CD4-positive, alpha-beta T cell treated with Interleukin-2 at 100 ng/mL for 4 hours (primary cell): ENCODE data around the gene HRH3.
A peak's percentile ranks its signal among the peaks of the same experiment; 100 is the strongest.

ENCODE experiments used
- DNase-seq: peaks from one replicate; pipeline ENCODE4 v3.0.0-alpha.2; 2020; ENCODE audit warnings: low spot score

Gene HRH3

DNA sequence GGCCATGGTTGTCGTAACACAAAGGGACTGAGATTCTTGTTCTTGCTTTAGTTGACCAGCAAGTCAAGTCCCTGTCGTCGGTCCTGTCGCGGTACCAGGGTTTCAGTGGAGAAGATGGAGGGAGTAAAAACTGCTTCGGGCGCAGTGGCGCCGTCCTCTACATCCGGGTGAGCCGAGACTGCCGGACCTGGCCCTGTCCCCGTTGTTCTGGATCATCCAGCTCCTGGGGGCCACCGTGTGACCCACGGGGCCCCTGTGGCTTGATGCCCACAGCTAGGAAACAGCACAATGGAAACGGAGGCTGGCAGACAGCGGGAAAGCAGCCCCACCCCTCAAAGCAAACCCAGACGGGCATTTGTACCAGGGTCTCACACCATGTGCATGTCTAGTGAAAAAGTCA is 22.3 kb downstream of the HRH3 start:
- no peak for DNase-seq

DNA sequence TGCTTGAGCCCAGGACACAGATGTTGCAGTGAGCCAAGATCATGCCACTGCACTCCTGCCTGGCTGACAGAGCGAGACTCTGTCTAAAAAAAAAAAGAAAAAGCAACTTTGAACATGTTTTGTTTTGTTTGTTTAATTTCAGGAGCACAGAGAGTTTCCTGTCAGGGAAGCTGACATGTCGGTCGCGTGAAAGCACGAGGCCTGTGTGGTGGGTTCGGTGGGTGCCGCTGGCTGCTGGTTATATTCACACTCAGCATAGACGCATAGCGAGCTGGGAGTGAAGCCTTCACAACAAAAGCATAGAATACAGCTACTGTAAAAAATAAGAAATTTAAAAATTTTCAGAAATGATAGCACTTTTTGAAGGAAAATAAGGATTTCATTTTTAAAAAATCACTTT is 22.8 kb downstream of the HRH3 start:
- DNase-seq = no peak

DNA sequence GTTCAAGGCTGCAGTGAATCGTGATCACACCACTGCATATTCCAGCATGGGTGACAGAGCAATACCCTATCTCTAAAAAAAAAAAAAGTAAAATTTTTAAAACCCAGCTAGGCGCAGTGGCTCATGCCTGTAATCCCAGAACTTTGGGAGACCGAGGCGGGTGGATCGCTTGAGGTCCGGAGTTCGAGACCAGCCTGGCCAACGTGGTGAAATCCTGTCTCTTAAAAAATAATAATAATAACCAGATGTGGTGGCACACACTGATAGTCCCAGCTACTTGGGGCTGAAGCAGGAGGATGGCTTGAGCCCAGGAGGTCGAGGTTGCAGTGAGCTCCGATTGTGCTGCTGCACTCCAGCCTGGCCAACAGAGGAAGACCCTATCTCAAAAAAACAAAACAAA is 23.8 kb downstream of the HRH3 start:
- no peak for DNase-seq

DNA sequence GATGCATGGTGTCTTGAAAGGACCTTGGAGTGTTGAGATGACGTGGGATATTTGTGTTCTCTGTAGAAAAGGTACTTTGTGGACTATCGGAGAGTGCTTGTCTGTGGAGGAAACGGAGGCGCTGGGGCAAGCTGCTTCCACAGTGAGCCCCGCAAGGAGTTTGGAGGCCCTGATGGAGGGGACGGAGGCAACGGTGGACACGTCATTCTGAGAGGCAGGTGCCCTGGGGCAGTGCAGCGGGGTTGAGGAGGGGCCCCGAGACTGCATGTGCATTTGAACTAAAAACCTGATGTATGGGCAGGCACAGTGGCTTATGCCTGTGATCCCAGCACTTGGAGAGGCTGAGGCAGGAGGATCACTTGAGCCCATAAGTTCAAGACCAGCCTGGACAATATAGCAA is 24.3 kb downstream of the HRH3 start:
- no peak for DNase-seq

DNA sequence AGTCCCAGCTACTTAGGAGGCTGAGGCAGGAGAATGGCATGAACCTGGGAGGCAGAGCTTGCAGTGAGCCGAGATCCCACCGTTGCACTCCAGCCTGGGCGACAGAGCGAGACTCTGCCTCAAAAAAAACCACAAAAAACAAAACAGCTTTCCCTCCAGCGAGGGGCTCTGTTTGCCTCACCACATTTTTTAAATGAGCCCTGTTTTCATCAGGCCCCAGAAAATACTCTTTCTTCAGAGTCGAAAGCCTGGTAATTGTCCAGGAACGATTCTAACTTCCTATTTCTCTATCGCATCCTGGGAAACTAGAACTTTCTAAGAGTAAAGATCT is 25.0 kb downstream of the HRH3 start:
- no peak for DNase-seq

DNA sequence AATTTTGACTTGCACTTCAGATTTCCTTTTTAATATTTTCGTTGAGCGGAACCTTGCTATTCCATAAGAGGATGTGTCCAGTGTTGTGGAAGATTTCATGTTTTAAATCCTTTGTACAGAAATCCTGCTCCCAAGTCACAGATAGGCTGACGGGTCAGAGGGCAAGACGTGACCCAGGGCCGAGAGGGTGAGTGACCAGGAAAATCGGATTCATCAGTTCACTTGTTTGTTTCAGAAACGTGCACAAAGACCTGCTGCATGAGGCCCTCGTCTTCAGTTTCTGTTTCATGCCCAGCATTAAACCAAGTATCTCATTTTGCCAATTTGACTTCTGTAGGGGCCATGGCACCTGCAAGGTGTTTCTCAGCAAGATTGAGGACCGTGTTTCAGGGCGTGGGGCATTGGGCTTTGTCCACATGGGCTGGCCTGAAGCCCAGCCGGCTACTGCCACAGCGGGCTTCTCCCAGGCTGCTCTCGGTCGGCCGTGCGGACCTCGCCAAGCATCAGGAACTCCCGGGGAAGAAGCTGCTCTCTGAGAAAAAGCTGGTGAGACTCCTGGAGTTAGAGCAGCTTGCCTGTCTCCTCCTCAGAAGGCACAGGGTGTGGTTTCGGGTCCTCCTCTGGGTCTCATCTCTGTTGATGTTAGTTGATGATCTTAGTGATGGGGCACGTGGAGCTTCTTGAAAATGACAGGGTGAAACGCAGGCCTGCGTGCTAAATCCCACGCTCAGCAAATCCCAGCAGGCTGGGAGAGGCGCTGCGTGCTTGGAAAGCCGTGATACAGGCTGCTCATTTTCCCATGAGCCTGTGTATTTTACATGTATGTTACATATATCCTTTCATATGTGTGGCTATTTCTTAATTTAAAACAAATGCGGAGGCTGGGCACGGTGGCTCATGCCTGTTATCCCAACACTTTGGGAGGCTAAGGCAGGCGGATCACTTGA is 26.7 kb downstream of the HRH3 start:
- DNase-seq = no peak

DNA sequence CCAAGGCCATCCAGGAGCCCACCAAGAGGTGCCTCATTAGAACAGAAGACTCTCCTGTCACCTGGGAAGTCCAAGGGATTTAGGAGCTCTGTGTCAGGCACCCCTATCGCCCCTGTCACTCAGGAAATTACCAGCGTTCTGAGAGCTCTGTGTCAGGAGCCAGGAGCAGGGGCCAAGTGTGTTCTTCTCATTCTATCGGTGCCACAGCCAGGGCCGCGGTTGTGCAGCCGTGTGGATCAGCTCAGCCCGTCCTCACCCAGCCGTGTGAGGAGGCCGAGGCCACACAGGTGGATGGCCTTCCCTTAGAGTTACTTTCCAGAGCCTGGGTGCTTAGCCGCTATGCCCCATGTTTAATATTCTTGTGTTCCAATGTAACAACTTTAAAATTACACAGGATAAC is 27.4 kb downstream of the HRH3 start:
- DNase-seq = no peak

DNA sequence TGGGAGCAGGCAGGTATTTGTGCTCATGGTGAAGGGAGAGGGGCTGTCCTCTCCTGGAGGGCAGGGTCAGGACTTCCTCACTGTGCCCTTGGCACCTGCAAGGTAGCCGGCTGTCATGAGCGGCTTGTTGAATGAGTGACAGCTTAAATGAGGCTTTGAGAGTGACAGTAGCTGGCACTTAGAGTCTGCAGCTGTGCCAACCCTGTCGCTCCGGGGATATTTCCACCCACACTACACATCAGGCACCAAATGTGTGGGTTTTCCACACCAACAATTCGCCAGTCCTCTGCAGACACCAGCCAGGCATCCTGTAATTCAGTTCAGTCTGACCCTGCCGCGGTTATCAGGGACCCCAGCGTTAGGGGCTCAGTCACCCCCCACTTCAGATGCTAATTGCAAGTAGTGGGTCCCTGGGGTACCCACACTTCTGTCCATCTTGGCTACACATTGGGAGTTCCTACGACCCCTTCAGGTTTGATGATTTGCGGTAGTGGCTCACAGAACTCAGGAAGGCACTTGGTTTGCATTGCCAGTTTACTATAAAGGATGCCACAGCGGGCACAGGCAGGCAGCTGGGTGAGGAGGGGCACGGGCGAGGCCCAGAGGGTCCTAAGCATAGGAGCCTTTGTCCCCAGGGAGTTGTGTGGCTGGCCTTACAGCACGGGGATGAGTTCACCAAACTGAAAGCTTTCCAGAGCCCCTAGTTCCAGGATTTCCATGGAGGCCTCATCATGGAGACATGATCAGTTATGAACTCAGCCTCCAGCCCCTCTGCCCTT is 28.1 kb downstream of the HRH3 start:
- DNase-seq = no peak

DNA sequence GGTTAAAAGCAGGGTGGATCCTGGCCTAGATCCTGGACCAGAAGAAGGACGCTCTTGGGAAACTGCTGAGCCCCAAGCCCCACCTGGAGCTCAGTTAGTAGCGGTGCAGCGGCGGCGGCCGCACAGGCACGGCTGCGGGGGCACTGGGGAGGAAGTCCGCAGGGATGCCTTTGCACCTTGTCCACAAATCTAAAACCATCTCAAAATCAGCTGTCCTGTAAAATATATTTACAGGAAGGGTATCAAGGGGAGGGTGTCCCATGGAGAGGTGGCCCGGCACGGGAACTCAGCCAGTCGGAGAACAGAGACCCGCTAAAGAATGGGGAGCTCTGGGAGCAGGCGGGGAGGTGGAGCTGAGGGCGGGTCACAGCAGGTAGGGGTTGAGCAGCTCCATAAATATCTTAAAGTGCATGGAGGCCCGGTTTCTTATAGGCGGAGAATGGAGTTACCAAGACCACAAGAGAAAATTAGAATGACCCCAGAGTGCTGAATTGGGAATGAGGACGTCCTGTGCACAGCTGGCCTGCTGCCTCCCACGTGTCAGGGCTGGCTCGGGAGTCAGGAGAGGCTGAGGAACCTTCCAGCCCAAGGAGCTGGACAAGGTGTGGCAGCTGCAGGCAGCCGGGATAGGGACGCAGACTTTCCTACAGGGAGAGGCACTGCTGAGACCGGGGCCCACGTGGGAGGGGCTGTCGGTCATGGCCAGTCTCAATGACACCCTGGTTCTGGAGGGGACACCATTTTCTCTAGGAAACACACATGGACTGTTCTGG is 29.3 kb downstream of the HRH3 start:
- no peak for DNase-seq

DNA sequence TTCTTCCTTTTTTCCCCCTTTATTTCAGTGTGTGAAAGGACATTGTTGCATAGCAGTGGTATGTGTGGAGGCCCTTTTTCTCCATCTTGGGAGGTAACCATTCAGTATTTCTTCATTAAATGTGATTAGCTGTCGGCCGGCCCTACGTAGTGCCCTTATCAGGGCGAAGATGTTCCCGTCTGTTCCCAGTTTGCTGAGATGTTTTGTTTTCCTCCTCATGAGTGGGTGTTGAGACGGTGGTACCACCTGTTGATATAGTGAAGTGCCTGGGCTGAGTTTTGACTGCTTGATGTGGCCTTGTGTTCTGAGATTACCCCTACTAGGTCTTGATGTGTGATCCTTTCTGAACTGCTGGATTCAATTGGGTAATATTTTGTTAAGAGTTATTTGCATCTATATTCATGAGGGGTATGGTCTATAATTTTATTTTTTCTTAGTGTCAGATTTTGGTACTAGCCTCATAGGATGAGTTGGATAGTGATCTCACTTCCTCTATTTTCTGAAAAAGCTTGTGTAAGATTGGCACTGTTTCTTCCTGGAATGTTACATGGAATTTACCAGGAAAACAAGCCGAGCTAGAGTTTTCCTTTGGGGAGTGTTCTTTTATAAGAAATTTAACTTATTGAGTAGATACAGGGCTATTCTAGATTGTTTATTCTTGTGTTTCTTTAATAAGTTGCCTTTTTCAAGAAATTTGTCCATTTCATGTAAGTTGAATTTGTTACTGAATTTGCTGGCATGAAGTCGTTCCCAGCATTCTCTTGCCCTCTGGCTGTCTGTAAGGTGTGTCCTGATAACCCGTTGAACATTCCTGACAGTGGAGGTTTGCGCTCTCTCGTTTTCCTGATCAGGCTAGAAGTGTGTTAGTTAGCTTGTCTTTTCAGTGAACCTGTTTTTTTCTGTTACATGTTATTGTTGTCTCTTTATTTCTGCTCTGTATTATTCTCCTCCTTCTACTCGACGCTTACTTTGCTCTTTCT is 32.9 kb downstream of the HRH3 start:
- DNase-seq = no peak

DNA sequence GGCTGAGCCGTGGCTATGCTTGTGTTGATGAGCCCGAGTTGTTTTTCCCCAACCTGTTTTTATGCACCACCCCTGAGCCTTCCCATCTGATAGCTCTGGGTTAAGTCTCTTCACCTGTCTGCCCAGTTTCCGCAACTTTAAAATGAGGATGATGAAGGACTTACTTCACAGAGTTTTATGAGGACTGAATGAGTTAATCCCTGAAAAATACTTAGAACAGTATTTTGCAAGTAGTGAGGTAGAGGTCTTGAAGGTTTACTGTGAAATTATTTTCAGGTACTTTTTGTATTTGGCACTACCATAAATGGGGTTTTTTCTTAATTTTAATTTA is 34.0 kb downstream of the HRH3 start:
- DNase-seq = no peak

DNA sequence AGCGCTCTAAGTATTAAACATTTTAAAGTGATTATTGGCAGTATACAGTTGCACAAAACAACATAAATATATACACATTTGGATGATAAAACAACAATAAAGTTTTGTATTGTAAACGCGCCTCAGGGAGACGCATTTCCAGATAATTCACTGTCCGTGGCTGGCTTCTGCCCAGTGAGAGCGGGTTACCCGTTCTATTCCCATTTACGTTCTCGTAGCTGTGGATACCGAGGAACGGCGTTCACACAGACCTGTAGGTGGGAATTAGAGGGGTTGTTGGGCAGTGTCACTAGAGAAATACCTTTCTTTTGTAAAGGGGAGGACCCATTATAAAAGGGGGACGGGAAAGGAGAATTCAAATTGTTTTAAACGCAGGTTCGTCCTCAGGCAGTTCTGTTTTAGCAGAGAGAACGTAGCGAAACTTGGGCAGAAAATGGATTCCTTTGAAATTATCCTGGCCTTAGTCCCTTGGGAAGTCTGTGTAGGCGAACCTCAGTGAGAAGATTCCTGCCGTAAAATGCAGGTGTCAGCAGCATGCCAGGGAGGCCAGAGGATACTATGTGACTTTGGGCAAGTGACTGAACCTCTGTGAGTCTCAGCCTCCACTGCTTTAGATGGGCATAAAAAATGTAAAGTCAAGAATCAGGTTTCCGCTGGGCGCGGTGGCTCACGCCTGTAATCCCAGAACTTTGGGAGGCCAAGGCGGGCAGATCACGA is 36.5 kb downstream of the HRH3 start:
- DNase-seq = no peak

DNA sequence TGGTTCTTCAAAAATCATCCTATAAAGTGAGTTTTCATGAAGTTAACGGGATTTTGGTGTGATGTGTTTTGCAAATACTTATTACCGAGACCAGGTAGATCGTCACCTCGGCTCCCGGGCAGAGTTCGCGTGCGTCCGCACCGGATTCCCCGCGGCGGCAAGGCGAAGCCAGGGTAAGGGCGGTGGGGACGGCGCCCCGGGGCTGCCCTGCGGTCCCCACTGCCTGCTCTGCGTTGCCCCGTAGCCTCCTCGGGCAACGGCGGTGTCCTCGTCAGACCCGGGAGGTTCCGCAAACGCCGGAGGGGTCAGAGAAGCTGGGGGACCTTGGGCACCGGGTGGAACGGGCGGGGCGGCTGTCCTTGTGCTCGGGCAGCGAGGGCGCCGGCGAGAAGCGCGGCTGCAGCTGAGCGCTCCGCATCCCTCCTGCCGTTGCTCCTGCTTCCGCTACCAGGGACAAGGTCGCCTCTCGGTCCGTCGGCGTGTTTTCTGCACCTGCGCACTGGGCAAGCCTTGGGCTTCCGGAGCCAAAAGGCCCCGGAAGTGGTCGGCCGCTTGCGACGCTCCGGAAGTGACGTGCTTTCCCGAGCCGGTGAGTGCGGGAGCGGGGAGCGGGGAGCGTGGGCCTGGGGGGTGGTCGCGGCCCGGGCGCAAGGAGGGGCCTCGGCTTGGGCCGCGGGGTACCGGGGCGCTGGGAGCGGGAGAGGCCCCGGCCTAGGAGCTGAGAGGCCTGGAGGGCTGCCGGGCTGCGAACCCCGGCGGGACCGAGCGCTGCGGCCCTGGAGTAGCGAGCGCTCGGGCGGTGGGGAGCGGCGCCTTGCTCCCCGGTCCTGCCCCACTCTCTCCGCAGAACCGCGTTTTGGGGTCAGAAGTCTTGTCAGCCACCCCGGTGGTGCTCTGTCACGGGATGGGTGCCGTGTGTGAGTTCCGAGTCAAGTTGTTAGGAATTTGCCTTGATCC is 37.3 kb downstream of the HRH3 start, which contains the start of gene MTG2:
Gene MTG2 (plus strand): TSS at position 560 of the 957 bp plus-strand sequence. CDS start 10,393 bp downstream, outside the sequence.
- peak; percentile 93 for DNase-seq

DNA sequence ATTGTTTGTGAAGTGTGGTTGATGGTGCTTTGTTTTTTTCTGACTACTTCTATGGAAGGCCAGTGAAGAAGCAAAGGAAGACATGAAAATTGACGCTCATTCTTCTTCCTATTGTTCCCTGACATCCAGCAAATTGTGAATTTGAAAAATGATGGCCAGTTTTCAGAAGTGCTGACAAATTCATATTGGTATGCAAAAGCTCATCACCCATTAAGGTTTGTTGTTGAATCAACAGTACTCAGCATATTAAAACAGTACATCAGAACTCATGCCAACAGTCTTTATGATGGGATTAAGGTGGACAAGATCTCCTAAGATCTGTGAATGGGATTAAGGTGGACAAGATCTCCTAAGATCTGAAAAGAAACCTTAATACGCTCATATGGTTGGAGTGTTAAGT is 38.3 kb downstream of the HRH3 start:
- DNase-seq = no peak

DNA sequence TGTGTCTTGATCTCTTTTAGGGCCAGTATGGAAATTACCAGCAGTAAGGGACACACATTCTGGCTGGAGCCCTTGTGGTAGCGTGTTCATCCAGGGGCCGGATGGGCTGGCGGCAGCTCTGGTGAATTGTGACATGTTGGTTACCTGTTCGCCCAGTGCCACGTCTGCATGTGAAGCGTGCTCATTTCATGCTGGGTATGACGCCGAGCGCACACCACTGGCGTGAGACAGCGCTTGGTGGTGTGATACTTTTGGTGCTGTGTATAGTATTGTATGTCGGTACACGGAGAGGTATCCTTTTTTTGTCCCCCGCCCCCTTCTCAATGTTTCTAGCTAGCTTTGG is 40.9 kb downstream of the HRH3 start:
- DNase-seq = no peak

DNA sequence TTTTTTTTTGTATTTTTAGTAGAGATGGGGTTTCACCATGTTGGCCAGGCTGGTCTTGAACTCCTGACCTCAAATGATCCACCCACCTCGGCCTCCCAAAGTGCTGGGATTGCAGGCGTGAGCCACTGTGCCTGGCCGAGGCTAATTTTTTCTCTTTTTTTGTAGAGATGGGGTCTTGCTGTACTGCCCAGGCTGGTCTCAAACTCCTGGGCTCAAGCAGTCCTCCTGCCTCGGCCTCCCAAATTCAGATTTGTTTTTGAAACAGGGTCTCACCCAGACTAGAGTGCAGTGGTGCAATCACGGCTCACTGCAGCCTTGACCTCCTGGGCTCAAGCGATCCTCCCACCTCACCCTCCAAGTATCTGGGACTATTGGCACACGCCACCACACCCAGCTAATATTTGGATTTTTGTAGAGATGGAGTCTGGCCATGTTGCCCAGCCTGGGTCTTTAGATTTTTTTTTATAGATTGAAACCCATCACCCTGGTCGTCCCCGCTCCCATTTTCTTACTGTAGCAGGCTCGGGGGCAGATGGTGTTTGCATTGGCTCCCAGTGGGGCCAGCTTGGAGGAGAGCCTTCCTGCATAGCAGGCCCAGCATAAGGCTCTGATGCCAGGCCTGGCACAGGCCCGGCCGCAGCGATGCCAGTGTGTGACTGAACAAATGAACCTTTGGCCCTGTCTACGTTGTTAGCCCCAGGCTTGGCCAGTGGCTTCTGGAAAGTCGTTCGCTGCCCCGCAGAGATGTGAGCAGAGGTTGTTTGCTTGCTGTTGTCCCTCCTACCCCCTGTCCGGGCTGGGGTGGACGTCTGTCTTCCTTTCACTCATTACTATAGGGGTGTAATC is 41.5 kb downstream of the HRH3 start:
- no peak for DNase-seq

DNA sequence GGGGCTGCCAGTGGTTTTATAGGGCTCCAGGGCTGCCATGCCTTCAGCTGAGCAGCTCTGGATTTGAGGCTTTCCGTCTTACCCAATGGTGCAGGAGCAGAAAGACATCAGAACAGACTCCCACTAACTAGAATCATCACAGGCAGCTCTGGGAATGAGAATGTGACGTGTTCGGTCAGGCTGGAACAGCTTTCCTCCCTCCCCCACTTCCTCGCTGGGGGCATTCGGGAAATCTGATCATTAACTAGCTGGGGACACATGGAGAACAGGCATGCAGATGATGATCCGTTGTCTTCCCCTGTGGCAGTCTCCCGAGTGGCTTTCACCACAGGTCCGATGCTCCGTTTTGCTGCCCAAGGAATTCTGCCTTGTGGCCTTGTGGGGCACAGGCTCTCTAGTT is 42.8 kb downstream of the HRH3 start:
- no peak for DNase-seq

DNA sequence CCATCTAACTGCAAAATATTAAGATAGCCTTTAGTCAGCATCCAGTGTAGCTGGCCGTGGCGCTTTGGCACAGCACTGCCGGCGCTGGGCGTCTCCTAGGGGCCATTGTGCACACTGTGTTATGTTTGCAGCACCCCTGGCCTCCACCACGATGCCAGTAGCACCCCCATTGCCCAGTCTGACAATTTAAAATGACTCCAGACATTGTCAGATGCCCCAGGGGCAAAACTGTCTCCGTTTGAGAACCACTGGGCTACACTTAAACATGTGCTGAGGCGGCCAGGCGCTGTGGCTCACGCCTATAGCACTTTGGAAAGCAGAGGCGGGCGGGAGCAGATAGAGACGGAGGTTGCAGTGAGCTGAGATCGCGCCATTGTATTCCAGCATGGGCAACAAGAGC is 43.2 kb downstream of the HRH3 start:
- DNase-seq = no peak

DNA sequence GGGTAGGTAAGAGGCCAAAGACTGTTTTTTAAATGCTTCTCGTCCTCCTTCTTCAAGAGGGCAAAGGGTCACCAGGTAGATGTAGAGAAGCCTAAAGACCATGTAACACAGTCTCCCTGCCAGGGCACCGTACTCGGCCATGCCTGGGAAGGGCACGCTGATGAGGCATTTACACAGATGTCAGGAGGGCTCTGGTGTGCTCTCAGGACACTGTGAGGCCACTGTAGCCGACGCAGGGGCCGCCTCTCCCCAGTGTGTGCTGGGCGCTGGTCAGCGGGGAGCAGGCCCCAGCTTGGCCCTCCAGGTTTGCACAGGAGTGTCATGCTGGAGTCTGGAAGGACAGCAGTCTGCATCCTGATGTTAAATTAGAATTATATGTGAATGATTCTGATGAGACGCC is 44.4 kb downstream of the HRH3 start:
- DNase-seq = no peak
